GM19099 (cell line): ENCODE data around the gene TNFSF9.
A peak's percentile ranks its signal among the peaks of the same experiment; 100 is the strongest.

Experiments used
- POLR2A ChIP-seq: IDR thresholded peaks from 3 replicates; pipeline ENCODE4 v1.6.1; 2011; ENCODE audit warnings: low read depth; ENCODE audit not compliant: insufficient read length; ENCODE audit errors: extremely low read depth

TNFSF9 gene

DNA sequence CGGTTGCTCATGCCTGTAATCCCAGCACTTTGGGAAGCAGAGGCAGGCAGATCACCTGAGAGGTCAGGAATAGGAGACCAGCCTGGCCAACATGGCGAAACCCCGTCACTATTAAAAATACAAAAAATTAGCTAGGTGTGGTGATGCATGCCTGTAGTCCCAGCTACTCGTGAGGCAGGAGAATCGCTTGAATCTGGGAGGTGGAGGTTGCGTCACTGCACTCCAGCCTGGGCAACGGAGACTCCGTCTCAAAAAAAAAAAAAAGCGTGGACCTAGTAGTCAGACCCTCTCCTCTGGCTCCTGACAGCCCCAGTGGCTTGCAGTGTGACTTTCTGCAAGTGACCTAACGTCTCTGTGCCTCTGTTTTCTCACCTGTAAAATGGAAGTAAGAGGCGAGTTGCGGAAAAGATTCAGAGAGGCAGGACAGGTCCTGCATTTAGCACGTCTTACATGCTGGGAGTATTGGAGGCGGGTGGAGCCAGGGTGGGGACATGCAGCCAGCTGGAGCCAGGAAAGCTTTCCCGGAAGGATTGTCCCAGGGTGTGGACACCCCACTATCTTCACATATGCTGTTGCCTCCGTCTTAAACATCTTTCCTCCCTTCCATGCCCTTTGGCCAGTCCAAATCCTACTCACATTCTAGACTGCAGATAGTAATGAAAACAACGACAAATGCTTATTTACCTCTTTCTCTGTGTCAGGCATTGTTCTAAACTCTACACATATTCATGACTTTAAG, 31.6 kb upstream of the TNFSF9 start:
- TF ChIP-seq POLR2A, result no peak

DNA sequence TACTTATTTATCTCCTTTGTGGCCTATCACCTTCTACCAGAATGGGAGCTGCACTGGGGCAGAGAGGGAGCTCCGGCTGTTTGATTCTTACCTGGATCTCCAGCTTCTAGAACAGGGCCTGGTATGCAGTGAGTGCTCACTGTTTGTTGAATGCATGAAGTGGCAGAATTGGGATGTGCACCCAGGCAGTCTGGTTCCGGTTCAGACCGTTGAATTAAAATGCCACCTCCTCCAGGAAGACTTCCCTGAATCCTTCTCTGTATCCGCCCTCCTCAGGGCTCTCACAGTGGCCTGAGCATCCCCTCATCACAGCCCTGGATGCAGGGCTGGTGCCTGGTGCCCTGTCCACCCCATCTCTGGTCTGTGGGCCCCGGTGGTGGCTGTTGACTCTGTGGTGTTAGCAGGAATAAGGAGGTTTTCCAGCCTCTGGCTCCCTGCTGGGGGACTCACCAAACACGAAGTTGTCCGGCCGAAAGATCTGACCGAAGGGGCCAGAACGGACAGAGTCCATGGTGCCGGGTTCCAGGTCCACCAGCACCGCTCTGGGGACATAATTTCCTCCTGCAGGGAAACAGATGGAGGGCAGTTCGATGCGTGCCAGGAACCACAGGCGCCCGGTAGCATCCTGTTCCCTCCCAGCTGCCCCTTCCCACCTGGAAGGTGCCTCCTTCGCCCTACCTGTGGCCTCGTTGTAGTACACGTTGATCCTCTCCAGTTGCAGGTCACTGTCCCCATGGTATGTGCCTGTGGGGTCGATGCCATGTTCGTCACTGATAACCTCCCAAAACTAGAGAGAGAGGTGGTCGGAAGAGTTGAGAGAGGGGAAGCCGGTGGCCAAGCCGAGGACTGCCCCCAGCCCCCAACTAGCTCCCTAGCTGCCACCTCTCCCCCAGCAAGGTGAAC, 29.7 kb upstream of the TNFSF9 start:
- no peak for TF ChIP-seq POLR2A

DNA sequence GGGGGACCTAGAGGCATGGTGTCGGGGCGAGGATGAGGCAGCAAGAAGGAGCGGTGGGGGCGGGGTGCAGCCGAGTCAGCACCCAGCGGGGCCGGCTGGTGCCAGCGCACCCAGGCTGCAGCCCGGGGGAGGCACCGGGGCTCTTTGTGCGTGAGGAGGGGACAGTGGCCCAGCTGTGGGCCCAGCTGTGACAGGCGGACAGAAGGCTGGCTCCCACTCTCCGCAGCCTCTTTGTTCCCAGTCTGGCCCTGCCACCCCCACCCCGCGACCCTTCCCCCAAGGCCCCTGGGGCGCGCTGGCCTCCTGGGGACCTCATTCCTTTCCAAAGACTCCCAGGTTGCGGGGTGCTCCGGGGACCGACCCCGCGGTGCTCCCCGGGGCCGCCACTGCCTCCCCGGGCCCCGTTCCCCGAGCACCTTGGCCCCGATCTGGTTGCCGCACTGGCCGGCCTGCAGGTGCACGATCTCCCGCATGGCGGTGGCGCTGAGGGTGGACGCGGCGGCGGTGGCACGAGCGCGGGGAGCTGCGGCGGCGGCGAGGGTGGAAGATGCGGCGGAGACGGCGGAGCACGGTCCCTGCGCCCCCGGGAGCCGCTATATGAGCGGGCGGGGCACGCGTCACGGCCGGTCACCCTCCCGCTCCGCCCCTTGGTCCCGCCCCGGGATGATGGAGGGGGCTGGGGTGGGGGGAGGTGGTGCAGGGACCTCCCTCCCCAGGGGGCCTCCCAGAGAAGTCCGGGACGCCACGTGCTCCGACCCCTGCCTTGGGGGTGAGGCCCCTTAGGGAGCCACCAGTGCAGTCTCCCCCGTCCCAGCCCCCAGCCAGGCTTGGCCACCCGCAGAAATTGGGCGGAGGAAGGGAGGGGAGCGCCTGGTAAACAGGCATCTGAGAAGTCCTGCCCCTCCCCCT, 28.8 kb upstream of the TNFSF9 start, which contains the start of gene TUBB4A:
Gene TUBB4A, minus strand, starts transcription at position 570 of the 909 bp plus-strand sequence. Its CDS starts 97 bp downstream, at position 473.
- TF ChIP-seq POLR2A, result no peak

DNA sequence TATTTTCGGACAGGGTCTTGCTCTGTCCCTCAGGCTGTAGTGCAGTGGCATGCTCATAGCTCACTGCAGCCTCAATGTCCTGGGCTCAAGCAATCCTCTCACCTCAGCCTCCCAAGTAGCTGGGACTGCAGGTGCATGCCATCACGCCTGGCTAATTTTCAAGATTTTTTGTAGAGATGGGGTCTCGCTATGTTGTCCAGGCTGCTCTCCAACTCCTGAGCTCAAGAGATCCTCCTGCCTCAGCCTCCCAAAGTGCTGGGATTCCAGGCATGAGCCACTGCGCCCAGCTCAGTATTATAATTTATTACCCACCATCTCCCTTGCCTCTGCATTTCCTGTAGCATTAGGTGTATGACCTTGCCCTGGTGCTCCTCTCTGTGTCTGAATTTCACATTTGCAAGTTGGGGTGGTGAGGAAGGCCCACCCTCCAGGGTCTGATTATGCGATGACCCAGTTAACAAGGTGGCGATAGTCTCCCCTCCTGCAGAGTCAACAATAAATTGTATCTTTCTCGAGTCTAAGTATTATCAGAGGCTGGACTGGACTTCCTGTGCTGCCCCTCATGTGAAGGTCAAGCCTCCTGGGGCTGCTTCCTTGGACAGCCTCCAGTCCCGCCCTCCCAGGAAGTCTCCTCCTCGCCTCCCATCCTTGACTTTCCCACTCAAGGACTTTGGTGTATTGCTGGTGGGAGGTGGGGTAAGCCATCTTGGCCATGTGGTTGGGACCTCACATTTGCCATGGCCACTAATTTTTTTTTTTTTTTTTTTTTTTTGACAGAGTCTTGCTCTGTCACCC, 27.2 kb upstream of the TNFSF9 start:
- TF ChIP-seq POLR2A, result no peak

DNA sequence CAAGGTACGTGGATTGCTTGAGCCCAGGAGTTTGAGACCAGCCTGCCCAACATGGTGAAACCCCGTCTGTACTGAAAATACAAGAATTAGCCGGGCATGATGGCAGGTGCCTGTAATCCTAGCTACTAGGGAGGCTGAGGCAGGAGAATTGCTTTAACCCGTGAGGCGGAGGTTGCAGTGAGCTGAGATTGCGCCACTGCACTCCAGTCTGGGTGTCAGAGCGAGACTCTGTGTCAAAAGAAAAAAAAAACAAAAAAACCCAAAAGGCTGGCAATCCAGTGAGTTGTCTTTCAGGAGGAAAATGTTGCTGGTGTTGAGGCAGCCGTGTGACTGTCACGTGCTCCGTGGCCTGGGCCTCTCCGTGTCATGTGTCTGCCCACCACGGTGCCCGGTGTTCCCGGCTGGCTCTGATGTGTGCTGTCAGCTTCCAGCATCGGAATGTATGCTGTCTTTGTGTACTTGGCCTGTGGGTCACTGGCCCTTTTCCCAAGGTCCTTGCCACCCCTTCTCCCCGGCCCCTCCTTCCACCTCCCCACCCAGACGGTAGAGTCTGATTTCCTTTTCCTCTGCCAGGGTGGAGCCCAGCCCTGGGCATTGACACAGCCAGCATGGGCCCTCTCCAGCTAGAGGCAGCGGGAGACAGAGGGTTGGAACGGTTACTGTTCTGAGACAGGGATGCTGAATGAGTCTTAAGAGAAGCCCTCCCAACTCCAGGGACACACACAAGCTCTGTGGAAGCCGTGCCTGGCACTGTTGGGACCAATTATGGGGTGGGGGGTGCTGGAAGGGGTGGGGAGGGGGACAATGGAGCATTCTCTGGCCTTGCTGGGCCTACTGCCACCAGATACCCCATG, 21.5 kb upstream of the TNFSF9 start:
- TF ChIP-seq POLR2A, result no peak

DNA sequence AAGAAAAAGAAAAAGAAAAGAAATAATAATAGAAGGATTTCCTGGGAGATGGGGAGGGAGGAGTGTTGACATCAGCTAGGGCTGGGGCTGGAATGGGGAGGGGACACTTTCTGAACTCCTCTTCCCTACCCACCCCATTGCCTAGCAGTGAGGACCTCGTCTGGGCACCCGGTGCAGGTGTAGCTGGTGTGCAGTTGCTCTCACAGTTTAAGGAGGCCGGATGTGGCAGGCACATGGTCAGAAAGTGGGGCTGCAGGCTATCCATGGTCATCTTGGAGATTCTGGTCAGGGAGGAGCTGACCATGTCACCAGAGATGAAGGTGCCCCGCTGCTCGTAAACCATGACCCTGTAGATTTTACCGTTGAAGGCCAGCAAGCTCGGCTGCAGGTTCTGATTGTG, 20.2 kb upstream of the TNFSF9 start:
- TF ChIP-seq POLR2A, result no peak

DNA sequence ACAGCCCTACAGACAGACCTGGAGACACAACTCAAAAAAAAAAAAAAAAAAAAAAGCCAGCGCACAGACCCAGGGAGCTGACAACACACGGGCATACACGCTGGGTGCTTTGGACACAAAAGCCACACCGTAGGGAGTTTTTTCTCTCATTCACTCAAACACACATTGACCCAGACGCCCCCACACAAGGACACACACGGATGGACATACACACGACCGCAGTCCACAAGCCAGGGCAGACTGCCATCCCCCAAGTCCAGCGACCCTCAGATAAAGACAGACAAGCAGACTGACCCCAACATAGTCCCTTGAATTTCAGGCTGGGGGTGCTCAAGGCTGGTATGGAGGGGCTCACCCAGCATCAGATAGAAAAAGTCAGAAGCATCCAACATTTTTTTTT, 16.7 kb upstream of the TNFSF9 start:
- no peak for TF ChIP-seq POLR2A

DNA sequence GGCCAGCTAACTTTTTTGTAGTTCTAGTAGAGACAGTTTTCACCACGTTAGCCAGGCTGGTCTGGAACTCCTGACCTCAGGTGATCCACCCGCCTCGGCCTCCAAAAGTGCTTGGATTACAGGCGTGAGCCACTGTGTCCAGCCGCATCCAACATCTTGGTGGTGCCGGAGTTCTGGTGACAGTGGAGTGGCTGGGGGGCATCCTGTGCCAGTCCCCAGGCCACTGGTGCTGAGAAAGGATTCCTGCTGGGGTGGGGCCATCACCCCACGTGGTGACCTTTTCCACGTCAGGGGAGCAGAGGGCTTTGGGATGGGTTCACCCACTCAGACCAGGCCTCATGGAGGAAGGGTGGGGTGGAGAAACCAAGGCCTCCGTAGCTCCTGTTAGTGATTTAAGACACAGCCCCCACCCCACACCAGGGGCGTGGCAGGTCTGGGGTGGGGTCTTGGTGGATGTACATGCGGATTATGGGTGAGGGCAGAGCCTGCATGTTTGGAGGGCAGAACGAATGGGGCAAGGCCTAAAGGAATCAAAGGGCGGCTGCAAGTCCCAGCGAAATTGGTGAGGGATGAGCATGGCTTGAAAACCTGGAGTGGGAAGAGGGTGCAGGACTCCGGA, 15.8 kb upstream of the TNFSF9 start:
- TF ChIP-seq POLR2A, result no peak

DNA sequence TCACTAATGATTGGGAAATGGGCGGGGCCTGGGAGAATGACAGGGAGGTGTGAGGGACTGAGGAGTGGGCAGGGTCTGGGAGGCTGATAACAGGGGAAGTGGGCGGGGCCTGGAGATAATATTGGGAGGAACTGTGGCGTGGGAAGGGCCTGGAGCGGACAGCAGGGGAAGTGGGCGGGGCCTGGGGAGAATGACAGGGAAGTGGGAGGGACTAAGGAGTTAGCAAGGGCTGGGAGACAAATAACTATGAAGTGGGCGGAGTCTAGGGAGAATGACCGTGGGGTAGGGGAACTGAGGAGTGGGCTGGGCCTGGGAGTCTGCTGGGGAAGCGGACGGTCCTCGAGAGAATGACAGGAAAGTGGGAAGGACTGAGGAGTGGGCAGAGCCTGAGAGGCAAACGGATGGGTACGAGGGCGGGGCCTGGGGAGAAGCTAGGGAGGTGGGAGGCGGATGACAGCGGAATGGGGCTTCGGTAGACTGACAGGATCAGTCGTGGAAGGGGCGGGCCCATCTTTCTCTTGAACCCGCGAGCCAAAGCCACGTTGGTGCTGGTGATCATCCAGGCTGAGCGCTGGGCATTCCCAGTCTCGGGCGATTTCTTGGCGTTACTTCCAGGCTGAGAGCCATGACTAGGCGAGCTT, 14.7 kb upstream of the TNFSF9 start:
- peak; percentile 71 for TF ChIP-seq POLR2A

DNA sequence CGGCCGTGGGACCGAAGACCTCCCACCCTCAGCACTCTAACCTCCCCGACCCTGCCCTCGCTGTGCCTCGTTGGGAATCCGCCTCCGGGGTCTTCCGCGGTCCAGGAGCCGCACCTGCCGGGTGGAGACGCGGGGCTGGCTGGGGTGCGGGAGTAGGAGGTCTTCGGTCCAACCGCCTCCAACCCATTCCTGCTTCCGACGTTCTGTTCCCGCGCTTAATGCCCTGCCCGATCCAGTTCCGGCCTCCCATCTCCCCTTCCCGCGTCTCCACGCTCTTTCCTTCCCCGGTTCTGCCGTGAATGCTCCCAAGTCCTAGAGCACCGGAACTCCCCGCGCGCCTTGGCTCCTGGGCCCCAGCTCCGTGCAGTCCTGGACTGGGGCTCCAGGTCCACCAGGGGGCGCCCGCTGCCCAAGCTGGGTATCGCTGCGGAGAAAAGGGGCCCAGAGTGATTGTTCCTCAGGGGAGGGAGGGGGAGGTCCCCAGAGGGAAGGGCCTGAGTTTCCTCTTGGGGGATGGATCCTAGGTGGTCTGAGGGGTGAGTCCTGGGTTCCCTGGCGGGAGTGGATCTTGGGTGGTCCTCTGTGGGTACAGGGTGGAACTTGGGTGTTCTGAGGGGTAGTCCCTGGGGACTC, 14.1 kb upstream of the TNFSF9 start:
- peak; percentile 39 for TF ChIP-seq POLR2A

DNA sequence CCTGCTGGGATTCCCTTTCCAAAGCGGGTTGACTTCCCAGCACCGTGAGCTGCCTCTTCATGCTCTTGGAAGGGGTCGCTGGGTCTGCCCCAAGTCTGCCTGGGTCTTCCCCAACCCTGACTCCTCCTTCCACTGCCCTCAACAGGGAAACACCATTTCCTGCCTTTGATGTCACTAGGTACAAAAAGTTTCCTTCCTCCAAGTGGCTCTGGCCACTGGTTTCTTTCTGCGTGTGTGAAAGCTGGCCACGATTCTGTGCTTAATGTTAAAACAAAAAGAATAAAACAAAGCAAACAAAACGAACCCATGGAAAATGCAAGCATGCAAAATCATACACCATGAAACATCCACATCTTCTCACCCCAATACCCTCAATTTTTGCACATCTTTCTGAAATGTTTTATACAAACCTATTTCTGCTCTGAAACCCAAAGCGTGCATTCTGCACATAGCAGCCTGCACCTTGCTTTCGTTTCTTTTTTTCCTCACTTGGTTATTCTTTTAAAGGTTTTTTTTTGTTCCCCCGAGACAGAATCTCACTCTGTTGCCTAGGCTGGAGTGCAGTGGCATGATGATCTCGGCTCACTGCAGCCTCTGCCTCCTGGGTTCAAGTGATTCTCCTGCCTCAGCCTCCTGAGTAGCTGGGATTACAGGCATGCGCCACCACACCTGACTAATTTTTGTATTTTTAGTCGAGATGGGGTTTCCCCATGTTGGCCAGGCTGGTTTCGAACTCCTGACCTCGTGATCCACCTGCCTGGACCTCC, 12.5 kb upstream of the TNFSF9 start:
- peak; percentile 40 for TF ChIP-seq POLR2A

DNA sequence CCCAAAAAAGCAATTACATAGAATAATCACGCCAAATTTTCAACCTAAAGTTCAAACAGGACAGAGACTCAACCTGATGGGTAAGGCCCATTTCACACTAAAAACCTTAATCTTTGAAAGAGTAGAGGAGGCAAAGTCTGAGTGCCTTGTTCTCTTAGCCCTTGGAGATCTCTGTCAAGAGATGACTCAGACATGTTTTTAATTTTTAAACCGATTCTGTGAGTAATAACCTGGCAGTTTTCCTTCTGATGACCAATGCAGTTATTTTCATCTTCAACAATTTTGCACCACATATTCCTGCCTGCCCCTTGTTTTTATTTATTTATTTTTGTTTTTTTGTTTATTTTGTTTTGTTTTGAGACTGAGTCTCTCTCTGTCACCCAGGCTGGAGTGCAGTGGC, 11.5 kb upstream of the TNFSF9 start:
- no peak for TF ChIP-seq POLR2A
